SK-N-SH (cell line): Measurements from ENCODE around the gene ANLN. TPM values are rescaled to one million over a fixed set of nuclear protein-coding genes. Genes with fewer than 3 reads are reported as not detected.

Experiments
- CTCF ChIA-PET: fragments of 300-600, 350-600 bp; formaldehyde crosslinking; extraction: SDS; loops from one replicate; lab custom pipeline; 2021; lab: Yijun Ruan, JAX
- POLR2A ChIA-PET: fragments of 350-600 bp; sonication (Branson Sonifier 250); formaldehyde crosslinking; extraction: SDS; loops from one replicate; lab custom pipeline; 2020; ENCODE audit warnings: antibody characterized with exemption, inconsistent platforms; lab: Yijun Ruan, JAX
- DNase-seq: peaks from one replicate; pipeline ENCODE4 v3.0.0; 2012
- H2AFZ ChIP-seq: fragments of 200-600 bp; sonication (generic); 2 replicates; pipeline ENCODE4 v1.8.1; 2016; ENCODE audit warnings: antibody characterized with exemption, mild to moderate bottlenecking, low read depth
- H3F3A ChIP-seq: fragments of 200-600 bp; sonication (generic); replicated peaks from 2 replicates; pipeline ENCODE3; 2016; ENCODE audit warnings: antibody characterized with exemption, mild to moderate bottlenecking; ENCODE audit not compliant: insufficient read depth
- H3K27ac ChIP-seq, 2 experiments: fragments of 200-500 bp in 1 of 2; fragments of 200-600 bp in 1 of 2; sonication (Bioruptor generic) in 1 of 2; sonication (generic), shearing (Covaris generic) in 1 of 2; 2 replicates each; pipeline versions ENCODE4 v1.5.1 to v1.6.1; 2014 to 2016; ENCODE audit warnings: low read depth in 2 of 2, inconsistent platforms in 1 of 2, low read length in 1 of 2, mild to moderate bottlenecking in 1 of 2, mixed read lengths in 1 of 2
- H3K27me3 ChIP-seq: fragments of 200-600 bp; sonication (generic), shearing (Covaris generic); 2 replicates; pipeline ENCODE4 v1.6.1; 2016; ENCODE audit warnings: mixed run types; ENCODE audit not compliant: insufficient read depth
- H3K36me3 ChIP-seq, 2 experiments: fragments of 200-500 bp in 1 of 2; fragments of 200-600 bp in 1 of 2; sonication (Bioruptor generic) in 1 of 2; sonication (generic) in 1 of 2; replicated peaks in 1 of 2; 2 replicates each; pipeline versions ENCODE3 to v1.5.1; 2014 to 2016; ENCODE audit warnings: low read length in 1 of 2, mild to moderate bottlenecking in 1 of 2; ENCODE audit not compliant: insufficient read depth in 2 of 2, control insufficient read depth in 1 of 2
- H3K4me1 ChIP-seq, 2 experiments: fragments of 200-500 bp in 1 of 2; fragments of 200-600 bp in 1 of 2; sonication (Bioruptor generic) in 1 of 2; sonication (generic), shearing (Covaris generic) in 1 of 2; 2 replicates each; pipeline versions ENCODE4 v1.5.1 to v1.6.1; 2014 to 2016; ENCODE audit warnings: low read depth in 1 of 2, low read length in 1 of 2, mixed run types in 1 of 2; ENCODE audit not compliant: insufficient read depth in 2 of 2, control insufficient read depth in 1 of 2
- H3K4me2 ChIP-seq: fragments of 200-600 bp; sonication (generic), shearing (Covaris generic); 2 replicates; pipeline ENCODE4 v1.6.1; 2017; ENCODE audit warnings: mixed run types
- H3K4me3 ChIP-seq, 2 experiments: fragments of 200-500 bp in 1 of 2; fragments of 200-600 bp in 1 of 2; sonication (Bioruptor generic) in 1 of 2; sonication (generic), shearing (Covaris generic) in 1 of 2; 2 replicates each; pipeline versions ENCODE4 v1.5.1 to v1.8.1; 2014 to 2016; ENCODE audit warnings: low read depth in 2 of 2, inconsistent platforms in 1 of 2, low read length in 1 of 2, mild to moderate bottlenecking in 1 of 2, mixed read lengths in 1 of 2, moderate library complexity in 1 of 2
- H3K79me2 ChIP-seq: fragments of 200-600 bp; sonication (generic); 2 replicates; pipeline ENCODE4 v1.8.1; 2017; ENCODE audit warnings: mild to moderate bottlenecking; ENCODE audit not compliant: insufficient read depth
- H3K9ac ChIP-seq: fragments of 200-600 bp; sonication (generic); 2 replicates; pipeline ENCODE4 v1.6.1; 2017; ENCODE audit warnings: mixed run types
- H3K9me2 ChIP-seq: fragments of 200-600 bp; sonication (generic); 2 replicates; pipeline ENCODE4 v1.6.1; 2017; ENCODE audit warnings: mixed run types
- H3K9me3 ChIP-seq: fragments of 200-600 bp; sonication (generic); 2 replicates; pipeline ENCODE4 v1.6.1; 2017; ENCODE audit warnings: mixed run types, mild to moderate bottlenecking, moderate library complexity
- H4K20me1 ChIP-seq: fragments of 200-600 bp; sonication (generic); 2 replicates; pipeline ENCODE4 v1.6.1; 2017; ENCODE audit warnings: mild to moderate bottlenecking, mixed run types; ENCODE audit not compliant: insufficient read depth
- EP300 ChIP-seq, 2 experiments: IDR thresholded peaks; 2 replicates each; pipeline versions ENCODE4 v1.4.0 to v1.6.1; 2012; ENCODE audit warnings: borderline replicate concordance in 1 of 2, low read depth in 1 of 2, low read length in 1 of 2
- FOSL2 ChIP-seq: IDR thresholded peaks from 2 replicates; pipeline ENCODE4 v1.4.0; 2012; ENCODE audit warnings: low read depth, mild to moderate bottlenecking, moderate library complexity, borderline replicate concordance
- FOXJ3 ChIP-seq: sonication (generic); formaldehyde crosslinking; IDR thresholded peaks from 2 replicates; pipeline ENCODE4 v1.5.1; 2020; ENCODE audit warnings: mild to moderate bottlenecking, missing genetic modification reagents
- GABPA ChIP-seq: IDR thresholded peaks from 2 replicates; pipeline ENCODE4 v1.4.0; 2012; ENCODE audit warnings: low read depth, mild to moderate bottlenecking
- GATA2 ChIP-seq: sonication (generic); formaldehyde crosslinking; IDR thresholded peaks from 2 replicates; pipeline ENCODE4 v1.5.0; 2020; ENCODE audit warnings: mild to moderate bottlenecking, missing genetic modification reagents
- MEF2A ChIP-seq: IDR thresholded peaks from 2 replicates; pipeline ENCODE4 v1.4.0; 2012; ENCODE audit warnings: low read depth, borderline replicate concordance
- MXI1 ChIP-seq: IDR thresholded peaks from 2 replicates; pipeline ENCODE4 v1.6.1; 2012; ENCODE audit warnings: mild to moderate bottlenecking, low read depth, low read length, improper control_type of control experiment
- RAD21 ChIP-seq: IDR thresholded peaks from 2 replicates; pipeline ENCODE4 v1.6.1; 2012; ENCODE audit warnings: mild to moderate bottlenecking, low read length
- RXRA ChIP-seq: IDR thresholded peaks from 2 replicates; pipeline ENCODE4 v1.4.0; 2012; ENCODE audit warnings: low read depth, mild to moderate bottlenecking, borderline replicate concordance
- SIN3A ChIP-seq: IDR thresholded peaks from 2 replicates; pipeline ENCODE4 v1.6.1; 2012; ENCODE audit warnings: low read depth, mild to moderate bottlenecking, low read length, moderate library complexity, borderline replicate concordance
- WGBS: methylation state at CpG from one replicate; pipeline ENCODE4 v1.1.6; 2017; ENCODE audit warnings: low lambda C conversion rate; 5-methylcytosine and 5-hydroxymethylcytosine counted together
- polyA plus RNA-seq, 3 experiments: library from polyadenylated mRNA; depleted of rRNA; stranded (reverse); fragments of >200 nt; gene quantifications; 2 replicates each; pipeline ENCODE4 v1.2.3, GENCODE V29; 2012
- TF ChIP-seq, protein P1 (sequence below): IDR thresholded peaks from 2 replicates; pipeline ENCODE4 v1.4.0; 2012; ENCODE audit warnings: low read depth, borderline replicate concordance
- TF ChIP-seq, protein P2 (sequence below): IDR thresholded peaks from 2 replicates; pipeline ENCODE4; 2012
- TF ChIP-seq, protein P3 (sequence below): IDR thresholded peaks from 2 replicates; pipeline ENCODE4 v1.4.0; 2012; ENCODE audit warnings: low read depth, borderline replicate concordance

The ANLN gene
- polyA plus RNA-seq, 1 of the 3 experiments (the other 2 are of a cell fraction), result 17.1 TPM

DNA sequence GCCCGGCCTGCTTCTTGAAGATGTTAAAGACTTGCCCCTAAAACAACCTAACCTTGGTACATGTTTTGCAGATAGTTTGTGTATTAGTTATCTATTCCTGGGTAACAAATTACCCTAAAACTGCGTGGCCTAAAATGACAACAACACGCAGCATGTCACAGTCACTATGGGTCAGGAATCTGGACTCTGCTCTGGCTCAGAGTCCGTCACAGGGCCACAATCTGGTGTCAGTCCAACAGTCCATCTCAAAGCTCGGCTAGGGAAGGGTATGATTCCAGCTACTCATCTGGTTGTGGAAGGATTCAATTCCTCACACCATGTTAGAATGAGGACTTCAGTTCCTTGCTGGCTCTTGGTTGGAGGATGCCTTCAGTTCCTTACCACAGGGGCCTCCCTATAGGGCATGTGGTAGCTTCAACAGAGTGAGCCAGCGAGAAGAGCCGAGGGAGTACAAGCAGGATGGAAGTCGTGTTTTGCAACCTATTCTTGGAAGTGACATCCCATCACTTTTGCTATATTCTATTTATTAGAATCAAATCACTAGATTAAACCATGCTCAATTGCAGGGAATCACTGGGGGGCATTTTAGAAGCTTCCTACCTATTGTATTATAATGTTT, 71.3 kb downstream of the ANLN start (continued):
- TF ChIP-seq, protein P1, sequence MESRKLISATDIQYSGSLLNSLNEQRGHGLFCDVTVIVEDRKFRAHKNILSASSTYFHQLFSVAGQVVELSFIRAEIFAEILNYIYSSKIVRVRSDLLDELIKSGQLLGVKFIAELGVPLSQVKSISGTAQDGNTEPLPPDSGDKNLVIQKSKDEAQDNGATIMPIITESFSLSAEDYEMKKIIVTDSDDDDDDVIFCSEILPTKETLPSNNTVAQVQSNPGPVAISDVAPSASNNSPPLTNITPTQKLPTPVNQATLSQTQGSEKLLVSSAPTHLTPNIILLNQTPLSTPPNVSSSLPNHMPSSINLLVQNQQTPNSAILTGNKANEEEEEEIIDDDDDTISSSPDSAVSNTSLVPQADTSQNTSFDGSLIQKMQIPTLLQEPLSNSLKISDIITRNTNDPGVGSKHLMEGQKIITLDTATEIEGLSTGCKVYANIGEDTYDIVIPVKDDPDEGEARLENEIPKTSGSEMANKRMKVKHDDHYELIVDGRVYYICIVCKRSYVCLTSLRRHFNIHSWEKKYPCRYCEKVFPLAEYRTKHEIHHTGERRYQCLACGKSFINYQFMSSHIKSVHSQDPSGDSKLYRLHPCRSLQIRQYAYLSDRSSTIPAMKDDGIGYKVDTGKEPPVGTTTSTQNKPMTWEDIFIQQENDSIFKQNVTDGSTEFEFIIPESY, result no peak
- TF ChIP-seq GABPA (no peak), EP300 (IDR thresholded peaks at IDR 0.05; ENCODE audit: borderline replicate concordance in 1 of 2, low read depth in 1 of 2, low read length in 1 of 2) (no peak), FOXJ3 (no peak)

DNA sequence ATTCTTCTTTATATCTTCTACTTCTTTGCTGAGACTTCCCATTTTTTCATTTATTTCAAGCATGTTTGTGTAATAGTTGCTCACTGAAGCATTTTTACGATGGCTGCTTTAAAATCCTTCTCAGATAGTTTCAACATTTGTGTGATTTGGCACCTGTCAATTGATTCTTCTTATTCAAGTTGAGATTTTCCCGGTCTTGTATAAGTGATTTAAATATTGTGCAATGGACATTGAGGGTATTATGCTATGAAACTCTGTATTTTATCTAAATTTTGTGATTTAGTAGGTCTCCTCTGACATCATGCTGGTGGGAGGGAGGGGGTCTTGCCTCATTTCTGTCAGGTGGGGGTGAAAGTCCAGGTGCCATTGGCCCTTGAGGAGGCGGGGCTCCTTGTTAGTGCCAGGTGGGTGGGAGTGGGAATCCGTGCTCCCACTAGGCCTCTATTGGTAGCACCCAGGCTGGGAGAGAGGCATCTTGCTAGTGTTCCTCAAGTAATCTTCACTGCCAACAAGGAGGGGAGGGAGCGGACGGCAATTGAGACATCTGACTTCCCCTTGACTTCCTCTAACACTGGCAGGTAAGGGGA, 73.0 kb downstream of the ANLN start:
- no peaks in the 10 kb centered on the region for H3K36me3 ChIP-seq
- no peak for DNase-seq
- 78% methylated on average over 6 of the region's 6 CpGs for WGBS
- H2AFZ ChIP-seq, result no peak overlapping the region
- H3K79me2 ChIP-seq, result no peaks in the 10 kb centered on the region
- POLR2A ChIA-PET, result no interaction called here
- no peaks in the 10 kb centered on the region for H3K27me3 ChIP-seq
- no peaks in the 10 kb centered on the region for H3K9me3 ChIP-seq
- H3K4me2 ChIP-seq, result no peak overlapping the region
- no peaks in the 10 kb centered on the region for H4K20me1 ChIP-seq
- no peaks in the 10 kb centered on the region for H3K4me1 ChIP-seq
- H3F3A ChIP-seq, result peaks cover 5% of the 10 kb centered on the region
- H3K4me3 ChIP-seq, result no peak overlapping the region
- TF ChIP-seq GABPA (no peak), MEF2A (no peak), RAD21 (no peak), FOSL2 (no peak), RXRA (no peak), EP300 (IDR thresholded peaks at IDR 0.05; ENCODE audit: borderline replicate concordance in 1 of 2, low read depth in 1 of 2, low read length in 1 of 2) (no peak), MXI1 (no peak), SIN3A (no peak), GATA2 (CRISPR knock-in tag) (no peak)
- TF ChIP-seq, protein P2, sequence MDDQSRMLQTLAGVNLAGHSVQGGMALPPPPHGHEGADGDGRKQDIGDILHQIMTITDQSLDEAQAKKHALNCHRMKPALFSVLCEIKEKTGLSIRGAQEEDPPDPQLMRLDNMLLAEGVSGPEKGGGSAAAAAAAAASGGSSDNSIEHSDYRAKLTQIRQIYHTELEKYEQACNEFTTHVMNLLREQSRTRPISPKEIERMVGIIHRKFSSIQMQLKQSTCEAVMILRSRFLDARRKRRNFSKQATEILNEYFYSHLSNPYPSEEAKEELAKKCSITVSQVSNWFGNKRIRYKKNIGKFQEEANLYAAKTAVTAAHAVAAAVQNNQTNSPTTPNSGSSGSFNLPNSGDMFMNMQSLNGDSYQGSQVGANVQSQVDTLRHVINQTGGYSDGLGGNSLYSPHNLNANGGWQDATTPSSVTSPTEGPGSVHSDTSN, result no peak
- TF ChIP-seq, protein P3, sequence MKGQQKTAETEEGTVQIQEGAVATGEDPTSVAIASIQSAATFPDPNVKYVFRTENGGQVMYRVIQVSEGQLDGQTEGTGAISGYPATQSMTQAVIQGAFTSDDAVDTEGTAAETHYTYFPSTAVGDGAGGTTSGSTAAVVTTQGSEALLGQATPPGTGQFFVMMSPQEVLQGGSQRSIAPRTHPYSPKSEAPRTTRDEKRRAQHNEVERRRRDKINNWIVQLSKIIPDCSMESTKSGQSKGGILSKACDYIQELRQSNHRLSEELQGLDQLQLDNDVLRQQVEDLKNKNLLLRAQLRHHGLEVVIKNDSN, result no peak
- TF ChIP-seq, all 33 proteins: peak for 0
- H3K27ac ChIP-seq, result no peak overlapping the region
- CTCF ChIA-PET, result interaction anchor here (1.3 to 3.5 kb wide), 3 partner anchors 21 to 523 kb away, joined by 3 to 11 read pairs (median 7); no protein-coding TSS in a partner anchor
- H3K9me2 ChIP-seq, result no peaks in the 10 kb centered on the region
- H3K9ac ChIP-seq, result no peak overlapping the region
